IgD-negative memory B cell (primary cell): ENCODE data around the gene SMIM28. TPM values are rescaled to one million over a fixed set of nuclear protein-coding genes. Genes with fewer than 3 reads are reported as not detected.

ENCODE experiments used
- H3K27ac Mint-ChIP-seq, 3 donors: one replicate each; pipeline ENCODE4 v1.8.0; 2020 to 2022; ENCODE audit warnings: mild to moderate bottlenecking in 3 of 3, mixed read lengths in 3 of 3, moderate library complexity in 1 of 3
- H3K27me3 Mint-ChIP-seq: one replicate; pipeline ENCODE4 v1.8.0; 2021; ENCODE audit warnings: mixed read lengths
- H3K36me3 Mint-ChIP-seq: one replicate; pipeline ENCODE4 v1.8.0; 2020; ENCODE audit warnings: mild to moderate bottlenecking, mixed read lengths
- H3K4me1 Mint-ChIP-seq, 3 donors: one replicate each; pipeline ENCODE4 v1.8.0; 2020 to 2022; ENCODE audit warnings: mixed read lengths in 3 of 3, mild to moderate bottlenecking in 1 of 3
- H3K4me3 Mint-ChIP-seq, 4 donors: one replicate each; pipeline ENCODE4 v1.8.0; 2020 to 2022; ENCODE audit warnings: mild to moderate bottlenecking in 4 of 4, mixed read lengths in 4 of 4, moderate library complexity in 3 of 4
- H3K9me3 Mint-ChIP-seq, 3 donors: one replicate each; pipeline ENCODE4 v1.8.0; 2020 to 2021; ENCODE audit warnings: mixed read lengths in 3 of 3, mild to moderate bottlenecking in 1 of 3
- polyA plus RNA-seq: library from polyadenylated mRNA; unstranded; fragments of 300-500 nt; fragmentation: Illumina TruSeq; gene quantifications from one replicate; pipeline ENCODE4 v1.2.3, GENCODE V29; 2021

The SMIM28 gene
- polyA plus RNA-seq, 1 donor from 2014 or later: not detected

- peaks cover 7% of the 10 kb centered on the region for H3K27me3 Mint-ChIP-seq
- peaks cover 0 to 1% (median 0%) of the 10 kb centered on the region in 3 donors for H3K9me3 Mint-ChIP-seq
- H3K4me1 Mint-ChIP-seq: no peaks in the 10 kb centered on the region
- H3K27ac Mint-ChIP-seq: no peak overlapping the region
- no peak overlapping the region for H3K4me3 Mint-ChIP-seq
- peaks cover 2% of the 10 kb centered on the region for H3K36me3 Mint-ChIP-seq
Observed at GRCh38 chr6:138387577-138388368, 10.1 kb downstream of the SMIM28 start.

- H3K4me3 Mint-ChIP-seq: no peak overlapping the region
- H3K9me3 Mint-ChIP-seq: no peaks in the 10 kb centered on the region
- H3K4me1 Mint-ChIP-seq: peaks cover 6 to 9% (median 8%) of the 10 kb centered on the region in 3 donors
- peaks cover 2% of the 10 kb centered on the region for H3K36me3 Mint-ChIP-seq
- no peak overlapping the region for H3K27ac Mint-ChIP-seq
- H3K27me3 Mint-ChIP-seq: peaks cover 4% of the 10 kb centered on the region
Observed at GRCh38 chr6:138389551-138389950, 11.8 kb downstream of the SMIM28 start.

- H3K4me3 Mint-ChIP-seq: peak overlapping the region in 2 of 4 donors; percentile 43 to 59
- H3K27ac Mint-ChIP-seq: peak overlapping the region in 1 of 3 donors; percentile 17
- no peaks in the 10 kb centered on the region for H3K9me3 Mint-ChIP-seq
- H3K27me3 Mint-ChIP-seq: peaks cover 2% of the 10 kb centered on the region
- H3K36me3 Mint-ChIP-seq: peaks cover 2% of the 10 kb centered on the region
- peaks cover 6 to 9% (median 8%) of the 10 kb centered on the region in 3 donors for H3K4me1 Mint-ChIP-seq
Observed at GRCh38 chr6:138393871-138394783, 16.4 kb downstream of the SMIM28 start.

GRCh38 chr6:138396709-138397108 lies 19.0 kb downstream of the SMIM28 start:
- H3K27ac Mint-ChIP-seq: no peak overlapping the region
- H3K36me3 Mint-ChIP-seq: no peaks in the 10 kb centered on the region
- H3K27me3 Mint-ChIP-seq: no peaks in the 10 kb centered on the region
- H3K9me3 Mint-ChIP-seq: no peaks in the 10 kb centered on the region
- H3K4me1 Mint-ChIP-seq: peaks cover 6 to 9% (median 8%) of the 10 kb centered on the region in 3 donors
- H3K4me3 Mint-ChIP-seq: no peak overlapping the region

- Mint-ChIP-seq H3K36me3 (no peaks in the 10 kb centered on the region), H3K27ac (no peak overlapping the region), H3K27me3 (no peaks in the 10 kb centered on the region), H3K4me1 (peaks cover 6 to 9% (median 8%) of the 10 kb centered on the region in 3 donors), H3K4me3 (no peak overlapping the region), H3K9me3 (no peaks in the 10 kb centered on the region)
Observed at GRCh38 chr6:138397128-138398122, 19.7 kb downstream of the SMIM28 start.

- no peak overlapping the region for H3K27ac Mint-ChIP-seq
- no peaks in the 10 kb centered on the region for H3K9me3 Mint-ChIP-seq
- H3K4me1 Mint-ChIP-seq: peaks cover 3 to 10% (median 5%) of the 10 kb centered on the region in 3 donors
- H3K36me3 Mint-ChIP-seq: no peaks in the 10 kb centered on the region
- peak overlapping the region in 1 of 4 donors; percentile 55 for H3K4me3 Mint-ChIP-seq
- H3K27me3 Mint-ChIP-seq: no peaks in the 10 kb centered on the region
Observed at GRCh38 chr6:138400326-138400725, 22.6 kb downstream of the SMIM28 start.

- no peaks in the 10 kb centered on the region for H3K9me3 Mint-ChIP-seq
- no peaks in the 10 kb centered on the region for H3K27me3 Mint-ChIP-seq
- peaks cover 5 to 15% (median 10%) of the 10 kb centered on the region in 3 donors for H3K4me1 Mint-ChIP-seq
- no peaks in the 10 kb centered on the region for H3K36me3 Mint-ChIP-seq
- H3K27ac Mint-ChIP-seq: no peak overlapping the region
- H3K4me3 Mint-ChIP-seq: peak overlapping the region in 3 of 4 donors; percentile 30 to 92 (median 84)
Observed at GRCh38 chr6:138401960-138402837, 24.5 kb downstream of the SMIM28 start.

- Mint-ChIP-seq H3K4me3 (peak overlapping the region in 3 of 4 donors; percentile 84 to 92 (median 87)), H3K9me3 (no peaks in the 10 kb centered on the region), H3K27me3 (no peaks in the 10 kb centered on the region), H3K27ac (peak overlapping the region in 2 of 3 donors; percentile 10 to 58), H3K36me3 (no peaks in the 10 kb centered on the region), H3K4me1 (peaks cover 5 to 15% (median 10%) of the 10 kb centered on the region in 3 donors)
Observed at GRCh38 chr6:138402838-138403187, 25.1 kb downstream of the SMIM28 start.

- Mint-ChIP-seq H3K27ac (peak overlapping the region in 2 of 3 donors; percentile 27 to 58), H3K27me3 (no peaks in the 10 kb centered on the region), H3K36me3 (no peaks in the 10 kb centered on the region), H3K4me1 (peaks cover 5 to 15% (median 10%) of the 10 kb centered on the region in 3 donors), H3K4me3 (peak overlapping the region; percentile 84 to 92 (median 88)), H3K9me3 (no peaks in the 10 kb centered on the region)
Observed at GRCh38 chr6:138403324-138403800, 25.7 kb downstream of the SMIM28 start.

- Mint-ChIP-seq H3K4me3 (peak within 1 kb of the TSS; percentile 88 to 95 (median 92)), H3K36me3 (no peaks in the 10 kb centered on the region), H3K4me1 (peaks cover 5 to 19% (median 10%) of the 10 kb centered on the region in 3 donors), H3K9me3 (no peaks in the 10 kb centered on the region), H3K27me3 (no peaks in the 10 kb centered on the region), H3K27ac (peak within 1 kb of the TSS; percentile 58 to 89 (median 76))
Observed at GRCh38 chr6:138403801-138404665, 26.3 kb downstream of the SMIM28 start, which contains the start of gene HEBP2. Gene HEBP2 (plus strand): TSS chr6:138404223. CDS start chr6:138404496, 273 bp downstream.

- peak overlapping the region; percentile 55 to 89 (median 76) for H3K27ac Mint-ChIP-seq
- H3K36me3 Mint-ChIP-seq: peaks cover 4% of the 10 kb centered on the region
- H3K27me3 Mint-ChIP-seq: no peaks in the 10 kb centered on the region
- H3K9me3 Mint-ChIP-seq: no peaks in the 10 kb centered on the region
- H3K4me3 Mint-ChIP-seq: peak overlapping the region; percentile 88 to 95 (median 92)
- H3K4me1 Mint-ChIP-seq: peaks cover 5 to 23% (median 10%) of the 10 kb centered on the region in 3 donors
Observed at GRCh38 chr6:138404666-138405337, 27.1 kb downstream of the SMIM28 start.

GRCh38 chr6:138405816-138406413 lies 28.2 kb downstream of the SMIM28 start:
- H3K4me3 Mint-ChIP-seq: peak overlapping the region in 2 of 4 donors; percentile 90 to 94
- peaks cover 4% of the 10 kb centered on the region for H3K36me3 Mint-ChIP-seq
- H3K9me3 Mint-ChIP-seq: no peaks in the 10 kb centered on the region
- H3K27me3 Mint-ChIP-seq: no peaks in the 10 kb centered on the region
- peak overlapping the region; percentile 18 to 76 (median 55) for H3K27ac Mint-ChIP-seq
- peaks cover 5 to 23% (median 10%) of the 10 kb centered on the region in 3 donors for H3K4me1 Mint-ChIP-seq
